Measurements from ENCODE around the gene RTF1.

The RTF1 gene

GRCh38 chr15:41416128-41416741 is 660 bp upstream of the RTF1 start:
- TF ChIP-seq CTCF (IDR thresholded peaks at IDR 0.05; ENCODE audit: low read length) (no peak), EZH2 (IDR thresholded peaks at IDR 0.05; ENCODE audit: borderline replicate concordance, low read length) (no peak)
- peaks cover 37% of the 10 kb centered on the region for H3K79me2 ChIP-seq (ENCODE audit: insufficient read depth, low read length)
- H3K4me3 ChIP-seq (ENCODE audit: low read depth, low read length, poor library complexity, severe bottlenecking) = peak overlapping the region; percentile 86
- H3K36me3 ChIP-seq (ENCODE audit: insufficient read depth, low read length) = 0 out of 2 replicates have a peak, but pooled peaks cover 5% of the 10 kb centered on the region
- H3F3A ChIP-seq (ENCODE audit: insufficient read depth, low read length) = no peaks in the 10 kb centered on the region
- no peaks in the 10 kb centered on the region for H3K9me3 ChIP-seq (ENCODE audit: low read length)
- peak overlapping the region; percentile 63 for H3K4me2 ChIP-seq (ENCODE audit: low read length)
- no peak overlapping the region for H2AFZ ChIP-seq (ENCODE audit: low read length)
- H3K4me1 ChIP-seq (ENCODE audit: insufficient read depth, low read length, severe bottlenecking) = peaks cover 30% of the 10 kb centered on the region
- H3K9ac ChIP-seq (ENCODE audit: low read length) = peak overlapping the region; percentile 79
- H4K20me1 ChIP-seq (ENCODE audit: insufficient read depth, low read length) = no peaks in the 10 kb centered on the region
- no peaks in the 10 kb centered on the region for H3K27me3 ChIP-seq (ENCODE audit: insufficient read depth, low read length)
- H3K9me2 ChIP-seq (ENCODE audit: low read depth, low read length) = no peaks in the 10 kb centered on the region
- H3K27ac ChIP-seq (ENCODE audit: low read depth, low read length, poor library complexity, severe bottlenecking) = no peak overlapping the region

- Histone ChIP-seq H3K9me2 (ENCODE audit: low read depth, low read length) (no peaks in the 10 kb centered on the region), H3K4me3 (ENCODE audit: low read depth, low read length, poor library complexity, severe bottlenecking) (peak overlapping the region; percentile 86), H3F3A (ENCODE audit: insufficient read depth, low read length) (no peaks in the 10 kb centered on the region), H2AFZ (ENCODE audit: low read length) (no peak overlapping the region), H3K27me3 (ENCODE audit: insufficient read depth, low read length) (no peaks in the 10 kb centered on the region), H4K20me1 (ENCODE audit: insufficient read depth, low read length) (no peaks in the 10 kb centered on the region), H3K79me2 (ENCODE audit: insufficient read depth, low read length) (peaks cover 49% of the 10 kb centered on the region), H3K9me3 (ENCODE audit: low read length) (no peaks in the 10 kb centered on the region), H3K4me2 (ENCODE audit: low read length) (peak overlapping the region; percentile 99), H3K36me3 (ENCODE audit: insufficient read depth, low read length) (0 out of 2 replicates have a peak, but pooled peaks cover 5% of the 10 kb centered on the region), H3K9ac (ENCODE audit: low read length) (peak overlapping the region; percentile 80), H3K4me1 (ENCODE audit: insufficient read depth, low read length, severe bottlenecking) (peaks cover 30% of the 10 kb centered on the region), H3K27ac (ENCODE audit: low read depth, low read length, poor library complexity, severe bottlenecking) (no peak overlapping the region)
- TF ChIP-seq EZH2 (IDR thresholded peaks at IDR 0.05; ENCODE audit: borderline replicate concordance, low read length) = no peak
- no peak for TF ChIP-seq CTCF (IDR thresholded peaks at IDR 0.05; ENCODE audit: low read length)
Measured at GRCh38 chr15:41417418-41418195, 712 bp downstream of the RTF1 start.

DNA sequence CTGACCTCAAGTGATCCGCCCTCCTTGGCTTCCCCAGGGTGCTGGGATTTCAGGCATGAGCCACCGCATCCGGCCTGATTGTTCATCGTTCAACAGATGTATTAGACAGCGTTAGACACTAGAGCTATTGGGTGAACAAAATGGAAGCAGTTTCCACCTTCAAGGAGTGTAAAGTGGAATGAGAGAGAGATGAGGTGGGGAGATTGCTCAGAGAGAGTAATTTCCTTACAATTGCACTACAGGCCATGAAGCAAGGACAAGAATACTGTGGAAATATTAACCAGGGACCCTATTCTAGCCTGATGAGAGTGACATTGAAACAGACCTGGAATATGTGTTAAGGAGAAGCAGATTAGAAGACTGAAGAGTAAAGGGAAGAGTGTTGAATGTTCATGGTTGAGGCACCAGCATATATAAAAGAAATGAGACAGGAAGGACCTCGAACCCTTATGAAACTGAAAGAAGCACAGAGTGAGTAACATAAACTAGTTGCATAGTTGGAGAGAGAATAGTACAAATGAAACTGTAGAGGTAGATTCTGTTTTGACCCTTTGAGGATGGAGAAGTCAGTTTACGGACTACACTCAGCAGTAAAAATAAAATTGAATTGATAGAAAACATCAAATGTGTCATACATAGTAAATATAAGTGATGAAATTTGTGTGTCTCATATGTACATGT is 7.2 kb downstream of the RTF1 start:
- Histone ChIP-seq H3K27ac (ENCODE audit: low read depth, low read length, poor library complexity, severe bottlenecking) (peak overlapping the region; percentile 29), H3F3A (ENCODE audit: insufficient read depth, low read length) (no peaks in the 10 kb centered on the region), H4K20me1 (ENCODE audit: insufficient read depth, low read length) (no peaks in the 10 kb centered on the region), H3K4me2 (ENCODE audit: low read length) (peak overlapping the region; percentile 29; the same call in 1 of the 2 replicates), H3K9me2 (ENCODE audit: low read depth, low read length) (no peaks in the 10 kb centered on the region), H3K9ac (ENCODE audit: low read length) (no peak overlapping the region), H3K36me3 (ENCODE audit: insufficient read depth, low read length) (peaks cover 13% of the 10 kb centered on the region), H2AFZ (ENCODE audit: low read length) (no peak overlapping the region), H3K79me2 (ENCODE audit: insufficient read depth, low read length) (peaks cover 58% of the 10 kb centered on the region), H3K9me3 (ENCODE audit: low read length) (no peaks in the 10 kb centered on the region), H3K4me1 (ENCODE audit: insufficient read depth, low read length, severe bottlenecking) (peaks cover 14% of the 10 kb centered on the region), H3K4me3 (ENCODE audit: low read depth, low read length, poor library complexity, severe bottlenecking) (no peak overlapping the region), H3K27me3 (ENCODE audit: insufficient read depth, low read length) (no peaks in the 10 kb centered on the region)
- TF ChIP-seq CTCF (IDR thresholded peaks at IDR 0.05; ENCODE audit: low read length) (no peak), EZH2 (IDR thresholded peaks at IDR 0.05; ENCODE audit: borderline replicate concordance, low read length) (no peak)

All from OCI-LY1 (cell line).